T-helper 22 cell (primary cell): ENCODE measurements around the gene CHD8.
"Not testable (repeated sequence)": the region's sequence is repeated elsewhere in the genome, so short reads cannot be mapped to it uniquely, and the experiment has no call there.

Experiments
- DNase-seq: peaks from one replicate; pipeline ENCODE4 v3.0.0-alpha.2; 2020; ENCODE audit warnings: low read depth

Gene CHD8

GRCh38 chr14:21436567-21437062 lies 19.3 kb downstream of the CHD8 start:
- DNase-seq: no peak

GRCh38 chr14:21431126-21431525 lies 24.8 kb downstream of the CHD8 start:
- DNase-seq: no peak

GRCh38 chr14:21428930-21429329 lies 27.0 kb downstream of the CHD8 start:
- no peak for DNase-seq

GRCh38 chr14:21426692-21427091 lies 29.2 kb downstream of the CHD8 start:
- no peak for DNase-seq

GRCh38 chr14:21419528-21419927 lies 36.4 kb downstream of the CHD8 start:
- DNase-seq: no peak

GRCh38 chr14:21415329-21415728 lies 40.6 kb downstream of the CHD8 start:
- no peak for DNase-seq

- DNase-seq: no peak
These were observed 41.7 kb downstream of the CHD8 start for GRCh38 chr14:21414137-21414631.

- DNase-seq: no peak
These were observed 47.8 kb downstream of the CHD8 start for GRCh38 chr14:21408147-21408546.

GRCh38 chr14:21406213-21406612 lies 49.7 kb downstream of the CHD8 start:
- no peak for DNase-seq

GRCh38 chr14:21405097-21405496 lies 50.8 kb downstream of the CHD8 start:
- no peak for DNase-seq

GRCh38 chr14:21399311-21399870 lies 56.5 kb downstream of the CHD8 start:
- no peak for DNase-seq

GRCh38 chr14:21398901-21399300 lies 57.0 kb downstream of the CHD8 start:
- DNase-seq: no peak

GRCh38 chr14:21395450-21395849 lies 60.5 kb downstream of the CHD8 start:
- DNase-seq: no peak

GRCh38 chr14:21385188-21385904 lies 70.6 kb downstream of the CHD8 start:
- no peak for DNase-seq

GRCh38 chr14:21384494-21384851 lies 71.5 kb downstream of the CHD8 start:
- no peak for DNase-seq

- DNase-seq: peak; percentile 91
These were observed 72.0 kb downstream of the CHD8 start, which contains the start of gene SUPT16H for GRCh38 chr14:21383848-21384493. TSS of gene SUPT16H (minus strand) at chr14:21384019. CDS start at chr14:21383927, 92 bp downstream.

GRCh38 chr14:21382886-21383847 lies 72.8 kb downstream of the CHD8 start:
- peak; percentile 12 for DNase-seq

- DNase-seq: no peak
These were observed 73.8 kb downstream of the CHD8 start for GRCh38 chr14:21382095-21382494.

- no peak for DNase-seq
These were observed 76.6 kb downstream of the CHD8 start for GRCh38 chr14:21379338-21379737.

GRCh38 chr14:21373980-21374379 lies 81.9 kb downstream of the CHD8 start:
- DNase-seq: no peak

- DNase-seq: not testable (repeated sequence)
These were observed 83.1 kb downstream of the CHD8 start for GRCh38 chr14:21372814-21373213.
